ENCODE measurements around the gene UXT. TPM values are rescaled to one million over a fixed set of nuclear protein-coding genes. Genes with fewer than 3 reads are reported as not detected.
A peak's percentile ranks its signal among the peaks of the same experiment; 100 is the strongest.

UXT gene
- total RNA-seq, 2 experiments from 2014 or later, result 188 to 197 TPM

GRCh38 chrX:47619486-47620302, 39.3 kb downstream of the UXT start, which contains the start of gene SYN1:
SYN1 (minus strand) TSS chrX:47619857; CDS start chrX:47619728, 129 bp downstream.
- Histone ChIP-seq H3K27me3 (ENCODE audit: control insufficient read depth in 1 of 2, insufficient read depth in 2 of 2, low read length in 2 of 2) (no peaks in the 10 kb centered on the region), H3K9me3 (ENCODE audit: control insufficient read depth in 1 of 2, insufficient read depth in 1 of 2, low read length in 2 of 2) (no peaks in the 10 kb centered on the region), H3K36me3 (ENCODE audit: insufficient read depth, low read length) (no peaks in the 10 kb centered on the region), H3K4me1 (ENCODE audit: insufficient read depth, low read length) (peaks cover 24% of the 10 kb centered on the region), H3K27ac (ENCODE audit: low read depth in 1 of 2, low read length in 2 of 2) (no peak within 1 kb of the TSS), H3K4me3 (ENCODE audit: low read length) (peak within 1 kb of the TSS; percentile 42)
- DNase-seq (peak; percentile 63 to 93 (median 77)), ATAC-seq (ENCODE audit: poor library complexity) (peak; percentile 80)
- no peak within 1 kb of the TSS for H3K27ac Mint-ChIP-seq
- H3K27me3 Mint-ChIP-seq, result no peaks in the 10 kb centered on the region
- CTCF ChIA-PET, result no interaction called here
- POLR2A ChIA-PET, result interaction anchor here (0.8 kb wide), 1 partner anchor 24 kb away, joined by 3 read pairs; no protein-coding TSS in a partner anchor
- TF ChIP-seq CTCF (IDR thresholded peaks at IDR 0.05), result no peak
- H3K9me3 Mint-ChIP-seq, result no peaks in the 10 kb centered on the region
- peaks cover 28% of the 10 kb centered on the region for H3K4me1 Mint-ChIP-seq (ENCODE audit: low read depth)
- peaks cover 8% of the 10 kb centered on the region for H3K36me3 Mint-ChIP-seq (ENCODE audit: low read depth)
- H3K4me3 Mint-ChIP-seq, result peak within 1 kb of the TSS; percentile 61
- intact Hi-C loops (cut with DNase I, micrococcal nuclease), result loop anchor here in 1 of 2 experiments (5.0 kb wide), 2 partner anchors 37 to 57 kb away; partner anchors contain the start of genes ARAF and TIMP1

GRCh38 chrX:47618923-47619485, 40.0 kb downstream of the UXT start:
- H3K4me1 ChIP-seq (ENCODE audit: insufficient read depth, low read length), result peaks cover 21% of the 10 kb centered on the region
- no peaks in the 10 kb centered on the region for H3K36me3 ChIP-seq (ENCODE audit: insufficient read depth, low read length)
- H3K27me3 ChIP-seq (ENCODE audit: control insufficient read depth in 1 of 2, insufficient read depth in 2 of 2, low read length in 2 of 2), result no peaks in the 10 kb centered on the region
- no peaks in the 10 kb centered on the region for H3K27me3 Mint-ChIP-seq
- ATAC-seq (ENCODE audit: poor library complexity) (no peak), DNase-seq (no peak)
- peaks cover 6% of the 10 kb centered on the region for H3K36me3 Mint-ChIP-seq (ENCODE audit: low read depth)
- no peak for TF ChIP-seq CTCF (IDR thresholded peaks at IDR 0.05)
- no peaks in the 10 kb centered on the region for H3K9me3 ChIP-seq (ENCODE audit: control insufficient read depth in 1 of 2, insufficient read depth in 1 of 2, low read length in 2 of 2)
- no peak overlapping the region for H3K27ac ChIP-seq (ENCODE audit: low read depth in 1 of 2, low read length in 2 of 2)
- no peak overlapping the region for H3K27ac Mint-ChIP-seq
- H3K4me3 ChIP-seq (ENCODE audit: low read length), result no peak overlapping the region
- peaks cover 25% of the 10 kb centered on the region for H3K4me1 Mint-ChIP-seq (ENCODE audit: low read depth)
- CTCF ChIA-PET, result no interaction called here
- intact Hi-C loops (cut with DNase I, micrococcal nuclease), result no loop called here
- no peaks in the 10 kb centered on the region for H3K9me3 Mint-ChIP-seq
- POLR2A ChIA-PET, result no interaction called here
- peak overlapping the region; percentile 61 for H3K4me3 Mint-ChIP-seq

- no peaks in the 10 kb centered on the region for H3K36me3 ChIP-seq (ENCODE audit: insufficient read depth, low read length)
- ChIA-PET CTCF (interaction anchor here (1.7 kb wide), 1 partner anchor 29 kb away, joined by 3 read pairs; no protein-coding TSS in a partner anchor), POLR2A (no interaction called here)
- no peaks in the 10 kb centered on the region for H3K9me3 ChIP-seq (ENCODE audit: control insufficient read depth in 1 of 2, insufficient read depth in 1 of 2, low read length in 2 of 2)
- intact Hi-C loops (cut with DNase I, micrococcal nuclease), result no loop called here
- no peak for ATAC-seq (ENCODE audit: poor library complexity)
- H3K27me3 ChIP-seq (ENCODE audit: control insufficient read depth in 1 of 2, insufficient read depth in 2 of 2, low read length in 2 of 2), result no peaks in the 10 kb centered on the region
- H3K4me3 ChIP-seq (ENCODE audit: low read length), result no peak overlapping the region
- H3K4me1 ChIP-seq (ENCODE audit: insufficient read depth, low read length), result peaks cover 5% of the 10 kb centered on the region
- H3K4me3 Mint-ChIP-seq, result no peak overlapping the region
- no peak for TF ChIP-seq CTCF (IDR thresholded peaks at IDR 0.05)
- no peaks in the 10 kb centered on the region for H3K9me3 Mint-ChIP-seq
- H3K36me3 Mint-ChIP-seq (ENCODE audit: low read depth), result no peaks in the 10 kb centered on the region
- no peak overlapping the region for H3K27ac Mint-ChIP-seq
- H3K27me3 Mint-ChIP-seq, result no peaks in the 10 kb centered on the region
- DNase-seq, result no peak
- no peak overlapping the region for H3K27ac ChIP-seq (ENCODE audit: low read depth in 1 of 2, low read length in 2 of 2)
- H3K4me1 Mint-ChIP-seq (ENCODE audit: low read depth), result peaks cover 7% of the 10 kb centered on the region
Observed at GRCh38 chrX:47614618-47615017, 44.4 kb downstream of the UXT start.

All from CD4-positive, alpha-beta T cell (primary cell).